SK-MEL-5 (cell line): ENCODE data around the gene MBD2. TPM values are rescaled to one million over a fixed set of nuclear protein-coding genes. Genes with fewer than 3 reads are reported as not detected.
"Not testable (repeated sequence)": the region's sequence is repeated elsewhere in the genome, so short reads cannot be mapped to it uniquely, and the experiment has no call there.

Experiments used
- DNase-seq: peaks from one replicate; pipeline ENCODE4 v3.0.0-alpha.2; 2016; ENCODE audit warnings: low read depth, low spot score
- in situ Hi-C: cut with HindIII; loops from 2 replicates; pipeline ENCODE4 v1.10.0; 2016; ENCODE audit warnings: low sequenced_read_pairs, high pct_unique_total_duplicates, low pct_unique_long_range_greater_than_20kb
- total RNA-seq: library from RNA; depleted of rRNA; stranded (reverse); fragments of >200 nt; shearing (Covaris generic); gene quantifications from 2 replicates; pipeline ENCODE4 v1.2.3, GENCODE V29; 2014

The MBD2 gene
- total RNA-seq, 1 experiment from 2014 or later = 18.3 TPM

- DNase-seq = no peak
- in situ Hi-C loops = no loop called here
These were observed 90.4 kb downstream of the MBD2 start for GRCh38 chr18:54134053-54134452.

- in situ Hi-C loops = no loop called here
- DNase-seq = no peak
These were observed 93.8 kb downstream of the MBD2 start for GRCh38 chr18:54130631-54131030.

- DNase-seq = no peak
- in situ Hi-C loops = no loop called here
These were observed 94.3 kb downstream of the MBD2 start for GRCh38 chr18:54130177-54130576.

- in situ Hi-C loops = no loop called here
- DNase-seq = no peak
These were observed 94.9 kb downstream of the MBD2 start for GRCh38 chr18:54129448-54130067.

GRCh38 chr18:54127759-54128378, 96.6 kb downstream of the MBD2 start:
- in situ Hi-C loops = no loop called here
- DNase-seq = peak; percentile 70

DNA sequence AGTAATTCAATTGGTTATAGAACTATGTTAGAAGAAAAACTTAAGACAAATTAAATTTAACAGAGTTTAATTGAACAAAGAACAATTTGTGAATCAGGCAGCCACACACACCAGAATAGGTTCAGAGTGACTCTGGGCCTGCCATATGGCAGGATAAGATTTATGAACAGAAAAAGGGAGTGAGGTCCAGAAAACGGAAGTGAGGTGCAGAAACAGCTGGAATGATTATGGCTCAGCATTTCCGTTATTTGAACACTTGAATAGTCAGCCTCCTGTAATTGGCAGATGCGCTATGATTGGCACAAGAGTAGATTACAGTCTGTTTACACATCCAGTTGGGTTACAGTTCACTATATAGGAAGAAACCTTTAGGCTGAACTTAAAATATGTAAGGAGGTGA, 99.0 kb downstream of the MBD2 start:
- no peak for DNase-seq

DNA sequence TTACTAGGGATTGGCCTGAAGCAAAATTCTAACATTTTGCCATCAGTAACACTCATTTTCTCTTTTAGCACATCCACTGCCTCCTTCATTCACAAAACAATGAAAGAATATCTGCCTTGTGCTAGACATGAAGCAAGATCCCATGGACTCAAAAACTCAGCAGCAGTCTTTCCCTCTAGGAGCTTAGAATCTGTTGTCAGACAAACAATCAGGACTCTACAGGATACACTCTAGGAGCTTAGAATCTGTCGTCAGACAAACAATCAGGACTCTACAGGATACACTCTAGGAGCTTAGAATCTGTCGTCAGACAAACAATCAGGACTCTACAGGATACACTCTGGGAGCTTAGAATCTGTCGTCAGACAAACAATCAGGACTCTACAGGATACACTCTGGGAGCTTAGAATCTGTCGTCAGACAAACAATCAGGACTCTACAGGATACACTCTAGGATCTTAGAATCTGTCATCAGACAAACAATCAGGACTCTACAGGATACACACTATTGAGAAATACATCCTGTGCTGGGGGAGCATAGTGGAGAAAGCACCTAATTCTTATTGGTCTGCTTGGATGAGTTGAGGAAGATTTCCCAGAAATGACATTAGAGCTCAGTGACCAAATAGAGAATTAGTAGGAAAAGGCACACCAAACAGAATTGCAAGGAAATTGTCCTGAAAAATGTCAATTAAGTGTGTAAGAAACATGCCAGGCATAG, 100.6 kb downstream of the MBD2 start:
- DNase-seq, in situ Hi-C loops: not testable (repeated sequence)

More for the DNA sequence above, 99.0 kb downstream of the MBD2 start:
- in situ Hi-C loops = no loop called here

DNA sequence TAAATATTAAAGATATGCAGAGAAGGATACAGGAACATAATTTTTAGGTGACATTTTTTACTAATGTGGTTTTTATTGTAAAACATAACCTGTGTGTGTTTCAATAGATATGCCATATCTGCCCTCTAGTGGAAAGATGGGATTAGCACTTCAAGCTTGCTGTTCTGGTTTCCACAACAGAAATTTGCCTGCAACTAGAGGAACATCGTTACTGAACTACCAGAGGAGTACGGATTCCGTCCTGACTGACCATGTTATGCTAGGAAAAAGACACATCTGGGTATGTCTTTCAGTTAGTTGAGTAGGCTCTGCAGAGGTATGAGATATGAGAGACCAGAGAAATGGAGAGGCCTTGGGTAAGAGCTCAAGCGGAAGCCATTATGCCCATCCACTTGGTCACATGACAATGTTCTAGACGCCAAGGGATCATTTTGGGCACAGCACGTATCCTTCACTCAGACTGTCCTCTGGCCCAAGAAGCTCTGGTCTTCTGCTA, 104.9 kb downstream of the MBD2 start:
- peak; percentile 71 for DNase-seq
- in situ Hi-C loops = no loop called here

DNA sequence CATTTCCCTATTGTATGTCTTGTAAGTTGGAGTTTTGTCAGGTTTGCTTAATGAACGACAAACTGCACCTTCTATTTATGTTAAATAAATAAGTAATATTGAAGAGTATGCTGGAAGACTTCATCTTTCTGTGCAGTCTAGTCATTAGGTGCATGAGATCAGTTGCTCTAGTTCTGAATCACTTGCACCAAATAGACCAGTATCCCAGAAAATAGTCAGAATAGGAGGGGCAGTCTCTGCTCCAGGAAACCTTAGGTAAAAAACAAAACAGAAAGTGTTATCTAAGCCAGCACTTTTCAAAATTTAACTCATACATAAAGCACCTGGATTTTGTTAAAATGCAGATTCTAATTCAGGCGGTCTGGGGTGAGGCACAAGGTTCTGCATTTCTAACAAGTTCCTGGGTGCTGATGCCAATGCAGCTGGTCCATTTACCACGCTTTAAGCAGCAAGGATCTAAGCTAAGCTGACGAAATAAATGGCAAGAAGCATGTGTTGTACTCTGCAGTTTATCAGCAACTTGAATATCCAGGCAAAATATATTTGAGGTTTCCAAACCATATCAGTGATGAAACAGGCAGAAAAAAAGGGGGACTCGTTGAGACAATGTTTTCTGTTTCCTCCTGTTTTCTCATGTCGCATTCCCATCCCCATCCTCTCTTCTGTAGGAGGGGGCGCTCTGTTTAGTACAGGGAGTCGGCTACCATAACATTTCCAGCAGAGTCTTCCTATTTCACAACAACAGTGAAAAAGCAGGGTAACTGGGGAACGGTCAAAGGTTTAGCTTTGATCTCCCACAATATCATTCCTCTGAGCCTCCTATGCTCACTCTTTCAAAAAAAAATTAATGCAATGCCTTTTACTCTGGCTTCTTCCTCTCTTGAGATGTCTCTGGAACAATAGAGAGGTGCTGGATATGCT, 106.4 kb downstream of the MBD2 start:
- DNase-seq = no peak
- in situ Hi-C loops = no loop called here

DNA sequence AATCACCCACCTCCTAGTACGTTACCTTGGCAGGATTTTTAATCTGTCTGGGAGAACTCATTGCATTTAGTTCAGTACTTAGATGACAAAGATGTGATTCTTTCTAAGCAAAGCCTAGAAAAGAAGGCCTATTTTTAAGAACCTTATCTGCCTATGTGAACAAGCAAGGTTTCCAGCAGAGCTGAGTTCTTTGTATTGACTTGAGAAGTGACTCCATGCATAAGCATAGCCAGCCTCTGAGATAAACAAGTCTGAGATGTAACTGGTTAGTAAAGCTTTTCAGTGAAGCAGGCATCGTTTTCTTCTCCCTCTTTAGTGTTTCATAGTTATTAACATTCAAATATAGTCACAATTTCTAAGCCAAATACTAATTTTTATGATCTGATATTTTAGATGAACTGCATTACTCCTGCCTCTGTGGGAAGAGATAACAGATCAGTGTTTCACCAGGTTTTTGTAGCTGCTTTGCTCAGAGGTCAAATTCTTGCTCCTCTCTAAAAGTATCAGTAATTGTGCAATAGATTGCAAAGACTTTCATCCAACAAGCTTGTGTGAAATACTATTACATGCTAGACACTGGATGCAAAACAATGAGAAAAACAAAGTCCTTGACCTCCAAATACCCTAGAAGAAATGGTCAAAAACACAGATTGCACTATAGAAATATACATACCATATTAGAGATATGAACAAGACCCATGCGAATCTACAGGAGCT, 107.8 kb downstream of the MBD2 start:
- no peak for DNase-seq
- in situ Hi-C loops = no loop called here

DNA sequence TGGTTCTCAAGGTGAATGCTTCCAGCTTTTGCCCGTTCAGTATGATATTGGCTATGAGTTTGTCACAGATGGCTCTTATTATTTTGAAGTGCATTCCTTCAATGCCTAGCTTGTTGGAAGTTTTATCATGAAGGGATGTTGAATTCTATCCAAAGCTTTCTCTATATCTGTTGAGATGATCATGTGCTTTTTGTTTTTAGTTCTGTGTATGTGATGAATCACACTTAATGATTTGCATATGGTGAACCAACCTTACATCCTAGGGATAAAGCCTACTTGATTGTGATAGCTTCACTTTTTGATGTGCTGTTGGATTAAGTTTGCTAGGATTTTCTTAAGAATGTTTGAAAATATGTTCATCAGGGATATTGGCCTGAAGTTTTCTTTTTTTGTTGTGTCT, 112.1 kb downstream of the MBD2 start:
- DNase-seq = no peak
- in situ Hi-C loops = no loop called here

DNA sequence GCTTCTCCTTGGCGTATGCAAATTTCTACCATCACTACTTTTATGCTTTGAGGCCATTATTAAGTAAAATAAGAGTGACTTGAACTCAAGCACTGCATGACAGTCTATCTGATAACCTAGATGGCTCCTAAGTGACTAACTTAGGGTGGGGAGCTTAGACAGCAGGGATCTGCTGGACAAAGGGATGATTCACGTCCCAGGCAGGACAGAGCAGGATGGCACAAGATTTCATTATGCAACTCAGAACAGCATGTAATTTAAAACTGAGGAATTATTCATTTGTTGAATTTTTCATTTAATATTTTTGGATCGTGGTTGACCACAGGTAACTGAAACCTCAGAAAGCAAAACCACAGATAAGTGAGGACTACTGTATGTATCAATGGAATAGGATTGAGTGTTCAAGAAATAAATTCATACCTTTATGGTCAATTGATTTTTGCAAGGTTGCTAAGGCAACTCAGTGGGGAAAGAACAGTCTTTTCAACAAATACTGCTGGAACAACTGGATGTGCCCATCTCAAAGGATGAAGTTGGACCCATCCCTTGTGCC, 115.3 kb downstream of the MBD2 start:
- DNase-seq = peak; percentile 15
- in situ Hi-C loops = no loop called here

- no peak for DNase-seq
- in situ Hi-C loops = no loop called here
These were observed 122.3 kb downstream of the MBD2 start for GRCh38 chr18:54102123-54102522.
